NCI-H1694 treated with DMSO at 0.1 percent for 48 hours (cell line): Measurements from ENCODE around the gene DACT1.

ENCODE experiments used
- DNase-seq: peaks from one replicate; lab custom pipeline; 2025; lab: John Stamatoyannopoulos, UW

The DACT1 gene

GRCh38 chr14:58635091-58635830 is 2.5 kb upstream of the DACT1 start:
- peak; percentile 83 for DNase-seq

- DNase-seq, result no peak
These were observed 1.6 kb upstream of the DACT1 start for GRCh38 chr14:58636129-58636528.

GRCh38 chr14:58637040-58637390 is 747 bp upstream of the DACT1 start:
- DNase-seq, result peak; percentile 56

DNA sequence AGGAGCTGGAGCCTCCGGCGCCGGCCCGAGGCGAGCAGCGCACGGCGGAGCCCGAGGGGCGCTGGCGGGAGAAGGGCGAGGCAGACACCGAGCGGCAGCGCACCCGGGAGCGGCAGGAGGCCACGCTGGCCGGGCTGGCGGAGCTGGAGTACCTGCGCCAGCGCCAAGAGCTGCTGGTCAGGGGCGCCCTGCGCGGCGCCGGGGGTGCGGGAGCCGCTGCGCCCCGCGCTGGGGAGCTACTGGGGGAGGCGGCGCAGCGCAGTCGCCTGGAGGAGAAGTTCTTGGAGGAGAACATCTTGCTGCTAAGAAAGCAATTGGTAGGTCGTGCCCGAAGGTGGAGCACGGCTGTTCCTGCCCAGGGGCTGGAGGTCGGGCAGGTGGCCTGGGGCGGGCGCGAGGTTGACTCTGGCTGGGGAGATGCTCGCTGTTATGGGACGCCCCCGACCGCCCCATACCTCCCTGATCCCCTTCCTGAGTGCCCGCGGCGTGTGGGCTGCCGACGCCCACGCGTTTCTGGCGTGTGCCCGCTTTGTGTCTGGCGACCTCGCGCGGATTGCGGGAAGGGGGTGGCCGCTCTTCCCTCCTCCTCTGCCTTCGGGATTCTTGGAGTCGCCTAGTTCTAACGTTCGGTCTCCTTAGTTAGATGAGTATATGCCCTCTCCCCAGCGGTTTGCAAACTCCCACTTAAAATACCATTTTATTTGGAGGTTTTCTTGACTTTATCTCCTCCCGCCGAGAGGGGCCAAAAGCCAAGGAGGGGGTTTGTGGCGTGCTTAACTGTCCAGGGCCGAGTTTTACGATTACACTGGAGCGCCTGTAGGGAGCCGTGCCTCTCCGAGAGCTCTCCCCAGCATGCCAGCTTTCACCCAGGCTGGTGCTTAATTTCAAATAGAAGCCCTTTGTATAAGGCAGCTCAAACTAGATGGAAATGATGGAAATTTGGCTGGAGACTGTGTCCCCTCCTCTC is 752 bp downstream of the DACT1 start:
- peak; percentile 32 for DNase-seq

DNA sequence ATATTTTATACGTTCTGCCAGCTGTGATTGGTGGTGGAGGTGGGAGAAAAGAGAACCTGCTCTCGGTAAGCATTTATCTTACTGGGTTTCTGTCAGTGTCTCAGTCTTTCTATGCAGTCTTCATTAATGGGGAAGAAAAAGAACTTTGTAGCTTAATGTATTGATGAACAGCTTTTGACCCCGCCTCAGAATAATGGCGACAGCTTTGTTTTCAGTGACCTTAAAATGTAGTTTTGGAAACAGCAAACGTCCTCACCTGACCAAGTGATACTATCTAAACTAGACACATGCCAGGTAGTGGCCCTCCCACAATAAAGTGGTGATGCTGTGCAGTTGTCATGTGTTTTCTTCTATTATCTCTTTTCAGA is 1.4 kb downstream of the DACT1 start:
- DNase-seq, result no peak

GRCh38 chr14:58639842-58640484 is 2.2 kb downstream of the DACT1 start:
- DNase-seq, result peak; percentile 93

- DNase-seq, result no peak
These were observed 3.2 kb downstream of the DACT1 start for GRCh38 chr14:58640959-58641358.

GRCh38 chr14:58641509-58641908 is 3.7 kb downstream of the DACT1 start:
- no peak for DNase-seq

- DNase-seq, result no peak
These were observed 5.6 kb downstream of the DACT1 start for GRCh38 chr14:58643366-58643765.

DNA sequence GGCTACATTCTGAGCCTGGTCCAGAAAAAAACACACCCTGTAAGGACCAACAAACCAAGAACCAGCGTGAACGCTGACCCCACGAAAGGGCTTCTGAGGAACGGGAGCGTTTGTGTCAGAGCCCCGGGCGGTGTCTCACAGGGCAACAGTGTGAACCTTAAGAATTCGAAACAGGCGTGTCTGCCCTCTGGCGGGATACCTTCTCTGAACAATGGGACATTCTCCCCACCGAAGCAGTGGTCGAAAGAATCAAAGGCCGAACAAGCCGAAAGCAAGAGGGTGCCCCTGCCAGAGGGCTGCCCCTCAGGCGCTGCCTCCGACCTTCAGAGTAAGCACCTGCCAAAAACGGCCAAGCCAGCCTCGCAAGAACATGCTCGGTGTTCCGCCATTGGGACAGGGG is 7.9 kb downstream of the DACT1 start:
- DNase-seq, result no peak

GRCh38 chr14:58646479-58646878 is 8.7 kb downstream of the DACT1 start:
- no peak for DNase-seq

DNA sequence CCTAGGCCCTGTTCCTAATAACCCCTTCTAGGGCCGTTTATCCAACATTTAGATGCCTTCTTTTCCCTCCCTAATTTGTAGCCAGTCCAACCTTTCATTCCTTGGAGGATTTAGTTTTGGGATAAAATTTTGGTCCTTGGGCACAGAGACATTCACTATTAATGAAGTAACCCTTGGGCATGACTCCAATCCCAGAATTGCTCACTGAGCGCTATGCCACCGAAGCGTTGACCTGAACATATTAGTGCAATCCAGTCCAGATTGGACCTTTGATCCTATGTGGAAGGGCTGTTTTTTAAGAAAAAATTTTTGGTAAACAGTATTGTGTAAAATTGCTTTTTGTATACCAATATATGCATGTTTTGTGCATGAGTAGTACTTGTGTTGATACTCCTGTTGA is 10.0 kb downstream of the DACT1 start:
- DNase-seq, result no peak

GRCh38 chr14:58650857-58651256 is 13.1 kb downstream of the DACT1 start:
- DNase-seq, result no peak

DNA sequence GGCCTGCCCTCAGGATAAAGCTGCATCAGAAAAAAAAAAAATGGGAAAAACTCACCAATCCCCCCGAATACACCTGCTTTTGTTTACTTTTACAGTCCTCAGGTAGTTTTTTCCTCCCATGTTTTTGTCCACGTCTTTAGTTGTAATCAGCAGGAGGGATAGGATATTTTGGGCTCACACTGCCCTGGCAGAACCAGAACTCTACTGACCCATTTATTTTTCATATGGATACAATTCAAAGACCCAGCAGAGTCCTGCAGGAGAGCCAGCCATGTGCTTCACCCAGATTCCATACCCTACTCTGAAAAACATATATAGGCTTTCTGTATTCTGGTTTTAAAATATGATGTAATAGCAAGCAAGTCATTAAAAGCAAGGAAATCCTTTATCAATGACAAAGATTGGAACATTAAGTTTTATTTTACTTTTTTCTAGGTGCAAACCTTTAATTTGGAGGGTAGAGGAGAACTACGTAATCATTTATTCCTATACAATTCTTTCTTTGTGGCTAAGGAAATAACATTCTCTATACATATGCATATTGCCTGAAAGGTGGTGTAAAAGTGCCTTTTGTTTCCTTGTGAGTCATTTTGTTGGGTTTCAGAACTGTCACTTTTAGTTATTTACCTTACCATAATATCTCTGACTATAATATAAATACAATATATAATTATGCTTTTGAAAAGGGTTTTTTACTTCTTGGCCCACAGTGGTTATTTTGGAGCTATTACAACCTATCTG is 19.1 kb downstream of the DACT1 start:
- DNase-seq, result no peak

DNA sequence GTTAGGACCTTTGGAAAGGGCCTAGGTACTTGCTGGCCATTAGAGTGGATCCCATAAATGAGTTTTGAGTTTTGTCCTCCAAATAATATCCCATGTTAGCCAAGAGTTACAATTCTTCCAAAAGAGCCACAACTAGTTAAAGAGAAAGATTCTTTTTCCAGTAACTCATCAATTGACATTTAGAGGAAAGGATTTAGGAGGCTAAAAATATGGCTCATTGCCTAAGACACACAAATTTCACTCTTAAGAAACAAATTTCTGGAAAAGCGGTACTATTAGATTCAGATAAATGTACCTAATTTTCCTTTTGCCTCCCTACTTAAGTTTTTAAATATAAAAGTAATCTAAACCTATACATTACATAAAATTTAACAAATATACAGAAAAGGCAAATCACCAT is 21.3 kb downstream of the DACT1 start:
- DNase-seq, result no peak

GRCh38 chr14:58659846-58660245 is 22.1 kb downstream of the DACT1 start:
- no peak for DNase-seq

- no peak for DNase-seq
These were observed 22.6 kb downstream of the DACT1 start for GRCh38 chr14:58660407-58660806.

DNA sequence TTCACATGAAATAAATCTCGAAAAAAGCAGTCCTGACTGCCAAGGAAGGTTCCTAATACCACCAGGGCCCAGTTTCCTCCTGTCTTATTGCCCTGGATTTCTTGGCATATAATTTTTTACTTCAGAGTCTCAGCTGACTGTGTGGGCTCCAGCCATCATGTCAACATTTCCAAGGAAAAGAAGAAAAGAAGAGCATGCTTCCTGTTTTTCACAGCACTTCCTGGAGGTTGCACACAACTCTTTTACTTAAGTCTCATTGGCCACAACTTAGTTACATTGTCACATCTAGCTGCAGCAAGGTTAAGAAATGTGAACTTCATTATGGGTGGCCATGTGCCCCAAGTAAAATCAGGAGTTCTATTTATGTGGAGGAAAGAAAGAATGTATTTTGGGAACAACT is 24.3 kb downstream of the DACT1 start:
- no peak for DNase-seq

DNA sequence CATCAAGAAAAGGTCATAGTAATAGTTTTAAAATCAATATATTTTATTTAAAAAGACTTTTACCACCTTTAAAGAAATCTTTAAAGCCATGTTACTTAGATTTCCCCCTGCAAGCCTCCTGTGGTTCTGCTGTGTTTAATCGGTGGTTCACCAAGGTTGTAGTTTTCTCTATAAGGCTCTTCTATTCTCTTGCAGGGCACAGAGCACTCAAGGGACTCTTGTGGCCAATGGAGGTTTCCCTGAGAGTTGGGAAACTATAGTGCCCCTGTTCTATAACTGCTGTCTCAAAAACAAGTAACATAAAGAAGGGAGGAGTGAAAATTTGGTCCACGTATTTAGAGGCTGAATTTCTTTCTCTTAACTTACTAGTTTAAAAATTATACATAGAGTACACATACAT is 25.0 kb downstream of the DACT1 start:
- no peak for DNase-seq

GRCh38 chr14:58663494-58664111 is 25.8 kb downstream of the DACT1 start:
- DNase-seq, result peak; percentile 90

DNA sequence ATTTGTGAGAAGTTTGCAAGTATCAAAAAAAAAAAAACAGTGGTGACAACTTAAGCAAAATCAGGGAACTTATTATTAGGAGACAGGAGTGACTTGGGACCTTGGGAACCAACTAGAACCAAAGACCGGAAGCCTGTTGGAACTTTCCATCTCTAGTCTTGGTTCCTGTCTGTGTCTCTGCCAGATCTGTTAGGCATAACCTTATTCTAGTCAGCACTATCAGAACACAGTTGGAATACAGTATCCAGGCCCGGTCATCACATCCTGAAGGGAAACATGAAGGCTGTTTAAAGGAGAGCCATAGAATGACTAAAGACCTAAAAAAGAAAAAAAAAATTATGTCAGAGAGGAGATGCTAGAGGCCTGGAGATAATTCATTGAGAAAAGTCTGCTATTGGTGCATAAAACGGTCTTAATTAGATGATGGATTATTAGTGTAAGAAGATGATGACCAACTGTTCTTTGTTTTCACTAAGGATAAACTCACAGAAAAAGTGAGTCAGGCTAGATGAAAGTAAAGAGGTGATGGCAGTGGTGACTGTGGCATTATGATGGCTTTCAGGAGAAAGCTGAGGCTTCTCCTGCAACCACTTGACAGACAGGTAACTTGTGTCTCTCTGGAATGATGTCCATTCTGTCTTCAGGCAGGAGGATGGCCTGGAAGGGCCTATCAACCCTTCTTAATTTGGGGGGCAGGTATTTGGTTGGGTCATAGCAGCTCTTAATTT is 28.2 kb downstream of the DACT1 start:
- DNase-seq, result no peak
